ENCODE results near the gene PATJ.
"Not testable (repeated sequence)": the region's sequence is repeated elsewhere in the genome, so short reads cannot be mapped to it uniquely, and the experiment has no call there.

PATJ gene

GRCh38 chr1:61711257-61711656 lies 31.0 kb upstream of the PATJ start:
- WGBS (ENCODE audit: extremely low coverage, insufficient coverage, low lambda C conversion rate) = no CpG with 5 or more reads among the region's 4 CpGs
- not testable (repeated sequence) for H3K56ac ChIP-seq (ENCODE audit: low read length); H3K27me3 ChIP-seq (ENCODE audit: insufficient read depth, low read length, poor library complexity); H4K5ac ChIP-seq (ENCODE audit: low read length); H3K79me1 ChIP-seq (ENCODE audit: low read length); H2BK15ac ChIP-seq (replicated peaks; ENCODE audit: low read depth); H3K36me3 ChIP-seq (ENCODE audit: control insufficient read depth, insufficient read depth, low read length); H3K4me3 ChIP-seq (ENCODE audit: low read length); H4K8ac ChIP-seq (ENCODE audit: low read depth, low read length); H3K4me2 ChIP-seq (ENCODE audit: low read length); H2BK120ac ChIP-seq (ENCODE audit: low read depth, low read length); H3K4ac ChIP-seq (ENCODE audit: low read depth, low read length); H3K23ac ChIP-seq (ENCODE audit: low read length); H3K9ac ChIP-seq (ENCODE audit: low read length); H3K79me2 ChIP-seq (ENCODE audit: control insufficient read depth, insufficient read depth, low read length); DNase-seq; H2AK5ac ChIP-seq (ENCODE audit: low read length); H2BK5ac ChIP-seq (ENCODE audit: low read length); H3K27ac ChIP-seq (ENCODE audit: low read depth, low read length); H3K4me1 ChIP-seq (ENCODE audit: control insufficient read depth, low read depth, low read length); H3K18ac ChIP-seq (ENCODE audit: low read length)

GRCh38 chr1:61711969-61712368 lies 30.3 kb upstream of the PATJ start:
- Histone ChIP-seq H3K9ac (ENCODE audit: low read length) (no peak overlapping the region), H3K79me1 (ENCODE audit: low read length) (no peaks in the 10 kb centered on the region), H3K4me3 (ENCODE audit: low read length) (no peak overlapping the region), H3K27me3 (ENCODE audit: insufficient read depth, low read length, poor library complexity) (no peaks in the 10 kb centered on the region), H4K5ac (ENCODE audit: low read length) (no peak overlapping the region), H3K79me2 (ENCODE audit: control insufficient read depth, insufficient read depth, low read length) (no peaks in the 10 kb centered on the region), H4K8ac (ENCODE audit: low read depth, low read length) (no peak overlapping the region), H3K4ac (ENCODE audit: low read depth, low read length) (no peak overlapping the region), H2BK120ac (ENCODE audit: low read depth, low read length) (no peak overlapping the region), H3K23ac (ENCODE audit: low read length) (no peak overlapping the region), H2BK5ac (ENCODE audit: low read length) (no peak overlapping the region), H3K27ac (ENCODE audit: low read depth, low read length) (no peak overlapping the region), H2AK5ac (ENCODE audit: low read length) (no peak overlapping the region), H3K4me2 (ENCODE audit: low read length) (no peak overlapping the region), H3K56ac (ENCODE audit: low read length) (no peak overlapping the region), H3K18ac (ENCODE audit: low read length) (no peak overlapping the region), H3K4me1 (ENCODE audit: control insufficient read depth, low read depth, low read length) (no peaks in the 10 kb centered on the region), H3K36me3 (ENCODE audit: control insufficient read depth, insufficient read depth, low read length) (no peaks in the 10 kb centered on the region), H2BK15ac (replicated peaks; ENCODE audit: low read depth) (no peak overlapping the region)
- DNase-seq = no peak

GRCh38 chr1:61718996-61719663 lies 23.1 kb upstream of the PATJ start:
- not testable (repeated sequence) for H4K8ac ChIP-seq (ENCODE audit: low read depth, low read length); H3K9ac ChIP-seq (ENCODE audit: low read length); H2BK5ac ChIP-seq (ENCODE audit: low read length); H3K4me2 ChIP-seq (ENCODE audit: low read length); H3K79me2 ChIP-seq (ENCODE audit: control insufficient read depth, insufficient read depth, low read length); H3K27ac ChIP-seq (ENCODE audit: low read depth, low read length); DNase-seq; H3K36me3 ChIP-seq (ENCODE audit: control insufficient read depth, insufficient read depth, low read length); H3K56ac ChIP-seq (ENCODE audit: low read length); H3K4ac ChIP-seq (ENCODE audit: low read depth, low read length); H3K23ac ChIP-seq (ENCODE audit: low read length); H2AK5ac ChIP-seq (ENCODE audit: low read length); H3K4me1 ChIP-seq (ENCODE audit: control insufficient read depth, low read depth, low read length); H3K18ac ChIP-seq (ENCODE audit: low read length); H2BK120ac ChIP-seq (ENCODE audit: low read depth, low read length); H4K5ac ChIP-seq (ENCODE audit: low read length); H2BK15ac ChIP-seq (replicated peaks; ENCODE audit: low read depth); H3K27me3 ChIP-seq (ENCODE audit: insufficient read depth, low read length, poor library complexity); H3K79me1 ChIP-seq (ENCODE audit: low read length); H3K4me3 ChIP-seq (ENCODE audit: low read length)
- no CpG with 5 or more reads among the region's 8 CpGs for WGBS (ENCODE audit: extremely low coverage, insufficient coverage, low lambda C conversion rate)

- WGBS (ENCODE audit: extremely low coverage, insufficient coverage, low lambda C conversion rate) = no CpG with 5 or more reads among the region's 3 CpGs
- H3K27ac ChIP-seq (ENCODE audit: low read depth, low read length) = peak overlapping the region; percentile 39
Measured at GRCh38 chr1:61724506-61724812, 17.8 kb upstream of the PATJ start.

GRCh38 chr1:61724813-61725694 lies 17.2 kb upstream of the PATJ start, which contains the start of gene TM2D1:
Gene TM2D1, minus strand, starts transcription at chr1:61725141. Its CDS starts 21 bp downstream, at chr1:61725120.
- H3K56ac ChIP-seq (ENCODE audit: low read length) = peak within 1 kb of the TSS; percentile 97
- no peak within 1 kb of the TSS for H3K23ac ChIP-seq (ENCODE audit: low read length)
- DNase-seq = peak; percentile 96
- no peak within 1 kb of the TSS for H2AK5ac ChIP-seq (ENCODE audit: low read length)
- no peak within 1 kb of the TSS for H3K4ac ChIP-seq (ENCODE audit: low read depth, low read length)
- H3K27me3 ChIP-seq (ENCODE audit: insufficient read depth, low read length, poor library complexity) = no peaks in the 10 kb centered on the region
- peak within 1 kb of the TSS; percentile 65 for H3K4me2 ChIP-seq (ENCODE audit: low read length)
- H3K36me3 ChIP-seq (ENCODE audit: control insufficient read depth, insufficient read depth, low read length) = no peaks in the 10 kb centered on the region
- peak within 1 kb of the TSS; percentile 65 for H2BK5ac ChIP-seq (ENCODE audit: low read length)
- WGBS (ENCODE audit: extremely low coverage, insufficient coverage, low lambda C conversion rate) = no CpG with 5 or more reads among the region's 45 CpGs
- peak within 1 kb of the TSS; percentile 94 for H4K5ac ChIP-seq (ENCODE audit: low read length)
- H3K18ac ChIP-seq (ENCODE audit: low read length) = peak within 1 kb of the TSS; percentile 28
- H2BK15ac ChIP-seq (replicated peaks; ENCODE audit: low read depth) = peak within 1 kb of the TSS; percentile 85
- H4K8ac ChIP-seq (ENCODE audit: low read depth, low read length) = no peak within 1 kb of the TSS
- H3K79me2 ChIP-seq (ENCODE audit: control insufficient read depth, insufficient read depth, low read length) = peaks cover 10% of the 10 kb centered on the region
- H3K4me3 ChIP-seq (ENCODE audit: low read length) = peak within 1 kb of the TSS; percentile 92
- no peak within 1 kb of the TSS for H2BK120ac ChIP-seq (ENCODE audit: low read depth, low read length)
- H3K9ac ChIP-seq (ENCODE audit: low read length) = peak within 1 kb of the TSS; percentile 97
- no peaks in the 10 kb centered on the region for H3K4me1 ChIP-seq (ENCODE audit: control insufficient read depth, low read depth, low read length)
- H3K27ac ChIP-seq (ENCODE audit: low read depth, low read length) = peak within 1 kb of the TSS; percentile 42
- peaks cover 3% of the 10 kb centered on the region for H3K79me1 ChIP-seq (ENCODE audit: low read length)

More at GRCh38 chr1:61724506-61724812, 17.8 kb upstream of the PATJ start:
- Histone ChIP-seq H3K23ac (ENCODE audit: low read length) (no peak overlapping the region), H3K36me3 (ENCODE audit: control insufficient read depth, insufficient read depth, low read length) (no peaks in the 10 kb centered on the region), H3K79me2 (ENCODE audit: control insufficient read depth, insufficient read depth, low read length) (peaks cover 10% of the 10 kb centered on the region), H2BK15ac (replicated peaks; ENCODE audit: low read depth) (no peak overlapping the region), H3K9ac (ENCODE audit: low read length) (peak overlapping the region; percentile 97), H4K8ac (ENCODE audit: low read depth, low read length) (no peak overlapping the region), H3K4ac (ENCODE audit: low read depth, low read length) (no peak overlapping the region), H3K79me1 (ENCODE audit: low read length) (peaks cover 3% of the 10 kb centered on the region), H3K4me2 (ENCODE audit: low read length) (peak overlapping the region; percentile 53), H4K5ac (ENCODE audit: low read length) (no peak overlapping the region), H3K56ac (ENCODE audit: low read length) (peak overlapping the region; percentile 97), H2BK5ac (ENCODE audit: low read length) (no peak overlapping the region), H3K4me1 (ENCODE audit: control insufficient read depth, low read depth, low read length) (no peaks in the 10 kb centered on the region), H2AK5ac (ENCODE audit: low read length) (no peak overlapping the region), H3K4me3 (ENCODE audit: low read length) (peak overlapping the region; percentile 77), H3K27me3 (ENCODE audit: insufficient read depth, low read length, poor library complexity) (no peaks in the 10 kb centered on the region), H2BK120ac (ENCODE audit: low read depth, low read length) (no peak overlapping the region), H3K18ac (ENCODE audit: low read length) (peak overlapping the region; percentile 28)
- no peak for DNase-seq
